Right ventricle myocardium superior (tissue), 1 donor: ENCODE measurements around the gene MMP11. TPM values are rescaled to one million over a fixed set of nuclear protein-coding genes. Genes with fewer than 3 reads are reported as not detected.

Experiments
- ATAC-seq: fragments of 200-7000 bp; cut with Tn5 transposase; one replicate; pipeline ENCODE4 v1.9.1; 2020; ENCODE audit warnings: mild to moderate bottlenecking; ENCODE audit not compliant: poor library complexity
- DNase-seq: peaks from one replicate; pipeline ENCODE4 v3.0.0-alpha.2; 2020
- intact Hi-C: fragments of 100-400 bp; cut with DNase I; formaldehyde crosslinking; loops from one replicate; pipeline ENCODE4 v1.11.2; 2022
- total RNA-seq: library from RNA; stranded (reverse); fragmentation: NEBNext Ultra II Directional; extraction: Animal tissue kit (Norgen Biotek cat#: 25700); gene quantifications from one replicate; pipeline ENCODE4 v1.2.1, GENCODE V29; 2021
- donor health status: DM: no; HTN: yes; CAD: no; lungs with severe emphysema.

MMP11 gene
- total RNA-seq, 1 donor from 2014 or later = 25.3 TPM

DNA sequence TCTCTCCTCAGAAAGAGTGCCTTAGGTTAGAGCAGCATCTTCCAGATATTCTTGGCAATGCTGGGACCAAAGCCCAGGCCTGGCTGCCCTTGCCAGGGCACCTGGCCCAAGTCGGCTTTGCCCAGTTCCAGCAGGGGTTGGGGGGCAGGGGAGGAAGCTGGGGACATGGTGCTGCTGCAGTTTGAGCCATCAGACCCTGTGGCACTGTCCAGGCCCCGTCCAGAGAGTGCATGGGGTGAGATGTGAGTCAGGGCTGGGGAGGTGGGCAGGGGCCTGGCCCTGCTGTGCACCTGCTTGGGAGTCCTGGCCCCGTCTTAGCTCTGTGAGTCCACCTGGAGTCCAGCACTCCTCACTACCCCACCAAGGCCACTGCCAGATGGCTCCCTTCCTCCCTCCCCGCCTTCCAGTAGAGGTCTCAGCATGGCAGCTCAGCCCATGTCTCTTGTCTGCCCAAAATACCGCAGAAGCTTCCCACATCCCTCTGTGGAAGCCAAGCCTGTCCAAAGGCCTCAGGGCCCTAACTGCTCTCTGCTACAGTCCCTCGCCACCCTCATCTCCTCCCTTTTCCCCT is 49.5 kb downstream of the MMP11 start:
- DNase-seq = peak; percentile 38
- intact Hi-C loops = no loop called here
- peak; percentile 45 for ATAC-seq

DNA sequence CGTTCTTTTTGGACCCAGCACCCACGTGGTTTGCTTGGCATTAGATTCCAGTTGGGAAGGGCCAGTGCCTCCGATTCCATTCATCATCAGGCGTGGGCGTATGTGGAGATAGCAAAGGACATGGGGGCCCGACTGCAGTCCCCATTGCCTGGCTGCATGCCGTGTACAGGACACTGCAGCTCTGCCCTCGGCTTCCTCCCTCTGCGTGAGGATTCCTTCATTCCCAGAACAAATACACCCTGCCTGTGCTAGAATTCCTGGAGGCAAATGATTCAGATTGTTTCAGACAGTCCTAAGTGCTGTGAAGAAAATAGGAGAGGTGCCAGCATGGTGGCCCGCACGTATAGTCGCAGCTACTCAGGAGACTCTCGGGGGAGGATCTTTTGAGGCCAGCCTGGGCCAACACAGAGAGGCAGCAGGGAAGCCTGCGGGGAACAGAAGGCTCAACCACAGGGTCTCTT is 50.7 kb downstream of the MMP11 start:
- intact Hi-C loops = no loop called here
- DNase-seq (peak; percentile 47), ATAC-seq (peak; percentile 36)

GRCh38 chr22:23824476-23825245 is 52.0 kb downstream of the MMP11 start:
- intact Hi-C loops = no loop called here
- DNase-seq = peak; percentile 34
- no peak for ATAC-seq

DNA sequence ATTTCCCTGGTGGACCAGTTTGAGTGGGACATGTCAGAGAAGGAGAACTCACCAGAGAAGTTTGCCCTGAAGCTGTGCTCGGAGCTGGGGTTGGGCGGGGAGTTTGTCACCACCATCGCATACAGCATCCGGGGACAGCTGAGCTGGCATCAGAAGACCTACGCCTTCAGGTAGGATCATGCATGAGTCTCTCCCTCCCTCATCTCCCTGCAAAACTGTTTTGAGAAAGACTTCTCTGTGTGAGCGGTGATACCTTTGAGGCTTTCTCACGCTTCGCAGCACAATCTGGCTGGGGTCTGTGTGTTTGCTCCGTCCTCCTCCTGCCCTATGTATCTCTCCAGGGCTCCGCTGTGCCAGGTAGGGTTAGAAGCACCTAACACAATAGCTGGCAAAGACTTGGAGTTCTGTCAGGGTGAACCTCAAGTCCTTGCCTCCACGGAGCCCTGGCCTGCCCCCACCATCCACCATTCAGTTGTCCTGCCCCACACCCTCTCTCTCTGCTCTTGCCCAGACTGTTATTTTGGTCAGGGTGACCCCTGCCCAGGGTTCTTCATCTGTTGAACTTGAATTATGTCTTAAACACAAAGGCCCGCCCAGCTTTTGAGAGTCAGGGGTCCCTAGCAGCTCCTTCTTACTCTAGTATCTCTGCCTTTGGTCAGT is 52.7 kb downstream of the MMP11 start:
- DNase-seq = peak; percentile 24
- intact Hi-C loops = no loop called here

DNA sequence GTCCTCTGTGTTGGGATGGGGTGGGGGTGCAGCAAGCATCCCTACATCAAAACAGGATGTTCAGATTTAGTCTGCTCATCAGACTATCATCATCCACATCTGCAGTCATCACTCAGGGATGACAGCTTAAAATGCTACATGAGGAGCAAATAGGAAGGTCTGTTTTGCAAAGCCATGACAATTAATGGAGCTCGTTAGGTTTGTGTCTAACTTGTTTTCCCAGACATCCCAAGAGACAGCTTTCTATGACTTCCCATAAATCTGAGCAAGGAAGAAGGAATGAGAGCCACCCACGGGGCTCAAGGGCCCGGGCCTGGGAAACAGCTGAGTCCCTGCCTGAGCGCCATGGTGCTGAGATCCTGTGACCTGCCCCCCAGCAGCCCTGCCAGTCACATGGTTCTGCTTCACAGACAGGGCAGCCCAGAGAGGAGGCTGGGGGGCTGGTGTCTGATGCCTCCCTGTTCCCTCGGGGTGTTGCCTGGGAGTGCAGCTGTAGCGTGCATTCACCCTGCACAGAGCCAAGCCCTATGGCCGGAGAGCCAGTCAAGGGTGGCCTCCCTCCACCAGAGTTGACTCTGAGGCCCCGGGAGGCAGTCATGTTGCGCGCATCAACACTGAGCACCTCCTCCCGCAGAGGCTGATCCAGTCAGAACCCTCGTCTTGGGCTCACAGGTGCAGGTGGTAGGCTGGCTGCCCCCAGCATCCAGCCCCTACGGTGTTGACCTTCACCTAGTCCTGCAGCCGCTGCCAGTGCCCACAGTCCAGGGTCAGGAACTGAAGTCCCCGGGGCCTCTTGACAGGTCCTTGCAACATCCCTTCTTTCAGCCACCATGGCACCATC is 54.1 kb downstream of the MMP11 start:
- intact Hi-C loops = no loop called here
- no peak for ATAC-seq
- peak; percentile 43 for DNase-seq

More for the DNA sequence above, 52.7 kb downstream of the MMP11 start:
- ATAC-seq = no peak

DNA sequence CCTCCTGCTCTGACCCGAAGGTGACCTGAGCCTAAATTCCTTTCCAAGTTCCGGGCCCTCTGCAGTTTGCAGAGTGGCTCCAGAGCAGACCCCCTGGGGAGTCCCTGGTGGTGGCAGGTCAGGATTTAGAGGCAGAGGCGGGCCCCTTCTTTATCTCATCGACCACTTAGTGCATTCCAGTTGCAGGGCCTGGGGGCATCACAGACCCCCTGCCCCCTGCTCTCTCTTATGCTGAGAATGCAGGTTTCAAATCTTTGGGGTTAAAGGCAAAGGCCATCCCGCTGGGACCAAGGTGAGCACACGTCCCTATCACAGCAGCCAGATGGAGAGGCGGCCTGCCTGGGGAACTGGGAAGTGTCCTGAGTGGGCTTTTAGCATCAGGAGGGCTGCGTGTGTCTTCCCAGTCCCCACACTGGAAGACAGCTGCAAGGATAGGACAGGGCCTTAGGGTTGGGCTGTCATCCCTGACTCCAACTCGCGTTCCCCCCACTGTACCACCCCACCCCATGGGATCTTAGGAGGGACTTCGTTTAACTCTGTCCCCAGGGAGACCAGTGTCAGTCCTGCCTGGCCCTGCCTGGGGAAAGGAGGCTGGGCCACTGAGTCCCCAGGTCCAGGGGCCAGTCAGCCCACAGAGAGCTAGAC is 54.8 kb downstream of the MMP11 start:
- no peak for ATAC-seq
- intact Hi-C loops = no loop called here
- DNase-seq = peak; percentile 21

- intact Hi-C loops = no loop called here
- peak; percentile 75 for ATAC-seq
Observed at GRCh38 chr22:23828800-23829680, 56.4 kb downstream of the MMP11 start.

GRCh38 chr22:23829845-23830372 is 57.3 kb downstream of the MMP11 start:
- intact Hi-C loops = no loop called here
- no peak for ATAC-seq
- no peak for DNase-seq

More at GRCh38 chr22:23828800-23829680, 56.4 kb downstream of the MMP11 start:
- DNase-seq = peak; percentile 71

DNA sequence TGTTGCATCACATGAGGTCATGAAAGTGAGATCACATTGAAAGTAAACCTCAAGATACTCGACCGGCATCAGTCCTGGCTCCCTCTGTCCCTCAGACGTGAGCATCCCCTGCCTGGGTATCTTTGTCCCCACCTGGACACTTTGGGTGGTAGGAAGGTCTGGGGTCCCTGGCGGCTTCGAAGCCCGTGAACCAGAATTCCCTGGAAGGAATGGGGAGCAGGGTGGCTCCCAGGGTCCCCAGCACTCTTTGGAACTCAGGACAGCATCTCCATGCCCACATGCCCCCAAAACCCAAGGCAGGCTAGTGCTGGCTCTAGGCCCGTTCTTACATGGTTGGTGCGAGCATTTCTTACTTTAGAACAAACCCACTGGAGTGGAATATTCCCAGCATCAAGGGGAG is 58.6 kb downstream of the MMP11 start:
- peak; percentile 6 for DNase-seq
- intact Hi-C loops = no loop called here
- ATAC-seq = no peak

DNA sequence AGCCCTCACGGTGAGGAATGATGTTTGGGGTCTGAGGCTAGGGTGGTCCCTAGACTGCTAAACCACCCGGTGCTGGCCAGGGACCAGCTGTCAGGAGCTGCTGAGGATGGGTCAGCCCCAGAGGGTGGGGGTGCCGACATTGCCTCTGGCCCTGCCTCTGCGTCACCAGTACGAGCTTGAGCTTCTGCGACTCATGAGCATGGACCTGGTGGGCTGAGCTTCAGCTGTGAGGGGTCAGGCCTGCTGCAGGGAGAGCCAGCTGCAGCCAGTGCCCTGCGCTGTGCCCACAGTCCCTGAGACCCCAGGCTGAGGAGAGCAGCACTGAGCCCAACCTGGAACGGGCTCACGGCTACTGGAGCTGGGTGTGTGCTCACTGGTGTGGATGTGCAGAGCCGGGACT is 59.1 kb downstream of the MMP11 start:
- intact Hi-C loops = no loop called here
- DNase-seq (peak; percentile 20), ATAC-seq (no peak)

DNA sequence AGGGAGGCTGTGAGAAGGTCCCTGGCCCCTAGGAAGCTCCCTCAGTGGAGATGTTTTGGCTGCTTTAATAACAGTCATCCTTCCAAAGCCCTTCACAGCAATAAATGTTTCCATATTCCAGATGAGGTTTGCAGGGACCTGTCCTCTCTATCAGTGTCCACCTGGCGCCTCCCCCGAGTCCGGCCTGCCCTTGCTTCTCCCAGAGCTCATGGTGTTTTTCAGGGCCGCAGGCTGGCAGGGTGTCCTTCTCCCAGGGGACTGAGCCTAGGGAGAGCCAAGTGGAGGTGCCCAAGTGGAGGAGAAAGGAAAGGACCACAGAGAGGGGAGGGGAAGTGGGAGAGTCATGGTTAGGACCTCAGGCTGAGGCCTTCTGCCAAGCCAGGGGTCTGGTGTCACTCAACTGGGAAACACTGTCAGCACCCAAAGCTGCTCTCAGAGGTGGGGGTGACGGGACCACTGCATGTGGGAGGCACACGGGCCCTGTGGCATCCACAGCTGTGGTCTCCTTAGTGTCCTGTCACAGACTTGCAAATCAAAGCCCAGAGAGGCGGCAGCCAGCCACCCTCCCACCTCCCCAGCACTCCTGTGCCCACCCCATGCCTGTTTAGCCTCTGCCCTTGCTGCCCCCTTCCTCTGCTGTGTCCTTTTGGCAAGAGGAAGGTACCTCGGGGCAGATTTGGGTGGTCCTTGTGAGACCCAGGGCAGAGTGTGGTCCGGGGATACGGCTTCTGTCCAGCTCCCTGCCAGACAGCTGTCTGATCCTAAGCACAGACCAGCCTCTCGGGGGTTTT is 59.8 kb downstream of the MMP11 start:
- ATAC-seq = no peak
- peak; percentile 54 for DNase-seq
- intact Hi-C loops = no loop called here

DNA sequence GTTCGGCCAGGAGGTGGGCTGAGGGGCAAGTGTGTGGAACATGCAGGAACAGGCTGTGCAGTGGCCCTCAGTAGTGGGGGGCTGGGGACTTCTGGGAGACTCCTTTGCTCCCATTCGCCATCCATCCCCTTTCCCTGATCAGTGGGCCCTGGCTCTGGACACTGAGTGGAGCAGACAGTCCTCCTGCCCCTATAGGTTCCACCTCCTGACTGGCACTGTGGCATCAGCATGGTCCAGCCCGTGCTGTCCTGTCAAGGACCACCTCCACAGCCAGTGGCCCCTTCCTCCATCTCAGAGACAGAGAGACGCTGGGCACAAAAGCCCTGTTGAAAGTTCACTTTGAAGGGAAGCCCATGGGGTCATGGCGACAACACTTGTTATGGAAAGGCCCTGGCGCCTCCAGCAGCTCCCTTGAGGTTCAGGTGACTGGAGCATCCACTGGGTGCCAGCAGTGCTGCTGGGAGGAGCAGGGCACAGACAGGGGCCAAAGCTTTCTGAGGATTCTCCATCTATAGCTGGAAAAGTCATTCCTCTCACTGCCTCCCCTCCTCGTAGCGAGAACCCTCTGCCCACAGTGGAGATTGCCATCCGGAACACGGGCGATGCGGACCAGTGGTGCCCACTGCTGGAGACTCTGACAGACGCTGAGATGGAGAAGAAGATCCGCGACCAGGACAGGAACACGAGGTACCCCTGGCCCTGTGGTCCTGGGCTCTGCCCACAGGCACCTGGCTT is 60.5 kb downstream of the MMP11 start:
- DNase-seq (peak; percentile 42), ATAC-seq (no peak)
- intact Hi-C loops = no loop called here
